ENCODE measurements around the gene ZNF467.

The ZNF467 gene

GRCh38 chr7:149809215-149809614 is 35.8 kb upstream of the ZNF467 start:
- no peak for DNase-seq (ENCODE audit: low read depth in 2 of 2)

GRCh38 chr7:149808311-149808710 is 34.9 kb upstream of the ZNF467 start:
- no peak for DNase-seq (ENCODE audit: low read depth in 2 of 2)

GRCh38 chr7:149806726-149807125 is 33.3 kb upstream of the ZNF467 start:
- DNase-seq (ENCODE audit: low read depth in 2 of 2): no peak

GRCh38 chr7:149804106-149804505 is 30.7 kb upstream of the ZNF467 start:
- no peak for DNase-seq (ENCODE audit: low read depth in 2 of 2)

GRCh38 chr7:149803551-149804074 is 30.2 kb upstream of the ZNF467 start:
- no peak for DNase-seq (ENCODE audit: low read depth in 2 of 2)

- DNase-seq (ENCODE audit: low read depth in 2 of 2): no peak
These were observed 29.6 kb upstream of the ZNF467 start for GRCh38 chr7:149802966-149803365.

- DNase-seq (ENCODE audit: low read depth in 2 of 2): no peak
These were observed 28.4 kb upstream of the ZNF467 start for GRCh38 chr7:149801816-149802215.

- DNase-seq (ENCODE audit: low read depth in 2 of 2): no peak
These were observed 27.7 kb upstream of the ZNF467 start for GRCh38 chr7:149801002-149801566.

- no peak for DNase-seq (ENCODE audit: low read depth in 2 of 2)
These were observed 26.8 kb upstream of the ZNF467 start for GRCh38 chr7:149800169-149800555.

GRCh38 chr7:149799397-149800168 is 26.2 kb upstream of the ZNF467 start:
- DNase-seq (ENCODE audit: low read depth in 2 of 2): peak; percentile 42 to 50

- no peak for DNase-seq (ENCODE audit: low read depth in 2 of 2)
These were observed 24.4 kb upstream of the ZNF467 start for GRCh38 chr7:149797771-149798170.

- DNase-seq (ENCODE audit: low read depth in 2 of 2): no peak
These were observed 23.0 kb upstream of the ZNF467 start for GRCh38 chr7:149796287-149796860.

- DNase-seq (ENCODE audit: low read depth in 2 of 2): no peak
These were observed 21.7 kb upstream of the ZNF467 start for GRCh38 chr7:149795126-149795525.

- DNase-seq (ENCODE audit: low read depth in 2 of 2): no peak
These were observed 21.3 kb upstream of the ZNF467 start for GRCh38 chr7:149794661-149795060.

- DNase-seq (ENCODE audit: low read depth in 2 of 2): no peak
These were observed 19.9 kb upstream of the ZNF467 start for GRCh38 chr7:149793261-149793660.

- no peak for DNase-seq (ENCODE audit: low read depth in 2 of 2)
These were observed 18.8 kb upstream of the ZNF467 start for GRCh38 chr7:149792220-149792595.

GRCh38 chr7:149791411-149792219 is 18.2 kb upstream of the ZNF467 start:
- no peak for DNase-seq (ENCODE audit: low read depth in 2 of 2)

- no peak for DNase-seq (ENCODE audit: low read depth in 2 of 2)
These were observed 17.5 kb upstream of the ZNF467 start for GRCh38 chr7:149790754-149791360.

- no peak for DNase-seq (ENCODE audit: low read depth in 2 of 2)
These were observed 16.8 kb upstream of the ZNF467 start for GRCh38 chr7:149790146-149790548.

GRCh38 chr7:149789101-149789500 is 15.7 kb upstream of the ZNF467 start:
- no peak for DNase-seq (ENCODE audit: low read depth in 2 of 2)

- no peak for DNase-seq (ENCODE audit: low read depth in 2 of 2)
These were observed 15.0 kb upstream of the ZNF467 start for GRCh38 chr7:149788300-149788851.
